ENCODE measurements around the gene PRRG1. TPM values are rescaled to one million over a fixed set of nuclear protein-coding genes. Genes with fewer than 3 reads are reported as not detected.

Gene PRRG1
- total and polyA plus RNA-seq, 2 of the 13 experiments (the other 11 are each of a cell fraction or from before 2014, with no cell fraction given), result 5.0 to 11.0 TPM

DNA sequence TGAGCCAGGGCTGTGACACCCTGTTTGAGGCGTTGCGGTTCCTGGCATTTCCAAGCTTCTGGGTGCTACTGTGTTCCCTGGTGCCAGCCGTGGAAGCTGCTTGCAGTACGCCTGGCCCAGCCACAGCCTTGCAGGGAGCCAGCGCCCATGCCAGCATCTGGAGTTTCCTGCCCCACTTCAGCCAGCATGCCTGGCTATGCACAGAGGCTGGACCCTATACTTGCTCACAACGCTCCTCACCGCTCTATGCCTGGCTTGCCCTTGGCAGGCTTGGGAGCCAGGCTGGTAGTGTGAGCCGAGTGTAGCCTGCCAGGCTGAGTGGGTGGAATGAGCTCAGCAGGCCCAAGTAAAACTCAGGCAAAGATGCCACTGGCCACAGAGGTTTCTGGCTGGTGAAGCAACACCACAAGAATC is 22.4 kb downstream of the PRRG1 start (continued):
- TF ChIP-seq, protein P1, sequence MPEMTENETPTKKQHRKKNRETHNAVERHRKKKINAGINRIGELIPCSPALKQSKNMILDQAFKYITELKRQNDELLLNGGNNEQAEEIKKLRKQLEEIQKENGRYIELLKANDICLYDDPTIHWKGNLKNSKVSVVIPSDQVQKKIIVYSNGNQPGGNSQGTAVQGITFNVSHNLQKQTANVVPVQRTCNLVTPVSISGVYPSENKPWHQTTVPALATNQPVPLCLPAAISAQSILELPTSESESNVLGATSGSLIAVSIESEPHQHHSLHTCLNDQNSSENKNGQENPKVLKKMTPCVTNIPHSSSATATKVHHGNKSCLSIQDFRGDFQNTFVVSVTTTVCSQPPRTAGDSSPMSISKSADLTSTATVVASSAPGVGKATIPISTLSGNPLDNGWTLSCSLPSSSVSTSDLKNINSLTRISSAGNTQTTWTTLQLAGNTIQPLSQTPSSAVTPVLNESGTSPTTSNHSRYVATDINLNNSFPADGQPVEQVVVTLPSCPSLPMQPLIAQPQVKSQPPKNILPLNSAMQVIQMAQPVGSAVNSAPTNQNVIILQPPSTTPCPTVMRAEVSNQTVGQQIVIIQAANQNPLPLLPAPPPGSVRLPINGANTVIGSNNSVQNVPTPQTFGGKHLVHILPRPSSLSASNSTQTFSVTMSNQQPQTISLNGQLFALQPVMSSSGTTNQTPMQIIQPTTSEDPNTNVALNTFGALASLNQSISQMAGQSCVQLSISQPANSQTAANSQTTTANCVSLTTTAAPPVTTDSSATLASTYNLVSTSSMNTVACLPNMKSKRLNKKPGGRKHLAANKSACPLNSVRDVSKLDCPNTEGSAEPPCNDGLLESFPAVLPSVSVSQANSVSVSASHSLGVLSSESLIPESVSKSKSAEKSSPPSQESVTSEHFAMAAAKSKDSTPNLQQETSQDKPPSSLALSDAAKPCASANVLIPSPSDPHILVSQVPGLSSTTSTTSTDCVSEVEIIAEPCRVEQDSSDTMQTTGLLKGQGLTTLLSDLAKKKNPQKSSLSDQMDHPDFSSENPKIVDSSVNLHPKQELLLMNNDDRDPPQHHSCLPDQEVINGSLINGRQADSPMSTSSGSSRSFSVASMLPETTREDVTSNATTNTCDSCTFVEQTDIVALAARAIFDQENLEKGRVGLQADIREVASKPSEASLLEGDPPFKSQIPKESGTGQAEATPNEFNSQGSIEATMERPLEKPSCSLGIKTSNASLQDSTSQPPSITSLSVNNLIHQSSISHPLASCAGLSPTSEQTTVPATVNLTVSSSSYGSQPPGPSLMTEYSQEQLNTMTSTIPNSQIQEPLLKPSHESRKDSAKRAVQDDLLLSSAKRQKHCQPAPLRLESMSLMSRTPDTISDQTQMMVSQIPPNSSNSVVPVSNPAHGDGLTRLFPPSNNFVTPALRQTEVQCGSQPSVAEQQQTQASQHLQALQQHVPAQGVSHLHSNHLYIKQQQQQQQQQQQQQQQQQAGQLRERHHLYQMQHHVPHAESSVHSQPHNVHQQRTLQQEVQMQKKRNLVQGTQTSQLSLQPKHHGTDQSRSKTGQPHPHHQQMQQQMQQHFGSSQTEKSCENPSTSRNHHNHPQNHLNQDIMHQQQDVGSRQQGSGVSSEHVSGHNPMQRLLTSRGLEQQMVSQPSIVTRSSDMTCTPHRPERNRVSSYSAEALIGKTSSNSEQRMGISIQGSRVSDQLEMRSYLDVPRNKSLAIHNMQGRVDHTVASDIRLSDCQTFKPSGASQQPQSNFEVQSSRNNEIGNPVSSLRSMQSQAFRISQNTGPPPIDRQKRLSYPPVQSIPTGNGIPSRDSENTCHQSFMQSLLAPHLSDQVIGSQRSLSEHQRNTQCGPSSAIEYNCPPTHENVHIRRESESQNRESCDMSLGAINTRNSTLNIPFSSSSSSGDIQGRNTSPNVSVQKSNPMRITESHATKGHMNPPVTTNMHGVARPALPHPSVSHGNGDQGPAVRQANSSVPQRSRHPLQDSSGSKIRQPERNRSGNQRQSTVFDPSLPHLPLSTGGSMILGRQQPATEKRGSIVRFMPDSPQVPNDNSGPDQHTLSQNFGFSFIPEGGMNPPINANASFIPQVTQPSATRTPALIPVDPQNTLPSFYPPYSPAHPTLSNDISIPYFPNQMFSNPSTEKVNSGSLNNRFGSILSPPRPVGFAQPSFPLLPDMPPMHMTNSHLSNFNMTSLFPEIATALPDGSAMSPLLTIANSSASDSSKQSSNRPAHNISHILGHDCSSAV (CRISPR knock-in tag; IDR thresholded peaks at IDR 0.05; ENCODE audit: borderline replicate concordance), result no peak

DNA sequence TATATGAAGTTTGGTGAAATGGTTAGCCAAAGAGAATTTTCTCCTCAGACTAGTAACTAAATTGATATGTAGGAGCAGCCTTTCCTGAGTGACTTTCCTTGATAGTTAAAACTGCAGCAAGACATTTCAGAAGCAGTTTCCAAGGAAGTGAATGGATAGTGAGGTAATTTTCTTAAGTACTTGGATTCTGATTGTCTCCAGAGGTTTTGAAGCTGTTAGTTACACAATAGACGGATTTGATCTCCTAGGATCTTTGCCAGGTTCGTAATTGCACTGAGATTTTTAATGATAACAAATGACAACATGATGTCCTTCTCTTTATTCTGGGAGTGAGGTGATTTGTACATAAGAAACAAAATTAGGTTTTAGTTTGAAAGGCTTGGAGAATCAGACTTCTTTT is 29.2 kb downstream of the PRRG1 start:
- ChIA-PET CTCF (ENCODE audit: low intra/inter-chr PET ratio, low total read pairs) (no interaction called here), POLR2A (no interaction called here)
- FAIRE-seq (no peak), DNase-seq (ENCODE audit: low spot score) (no peak), ATAC-seq (no peak)
- WGBS (ENCODE audit: low lambda C conversion rate), result 92% methylated on average over 2 of the region's 2 CpGs
- H3K4me2 ChIP-seq (ENCODE audit: low read depth, low read length), result no peak overlapping the region
- H3K9ac ChIP-seq (ENCODE audit: insufficient read depth, low read depth, low read length), result no peak overlapping the region
- no peaks in the 10 kb centered on the region for H3K36me3 ChIP-seq (replicated peaks in 1 of 2; ENCODE audit: control insufficient read depth in 1 of 2, insufficient read depth in 2 of 2, low read length in 2 of 2)
- no peaks in the 10 kb centered on the region for H4K20me1 ChIP-seq (ENCODE audit: insufficient read depth, low read length)
- no peaks in the 10 kb centered on the region for H3K9me3 ChIP-seq (ENCODE audit: low read length)
- BruUV-seq (replicated peaks), result no TSS peak
- H3K27me3 ChIP-seq (ENCODE audit: control insufficient read depth in 1 of 2, insufficient read depth in 2 of 2, low read length in 2 of 2), result no peaks in the 10 kb centered on the region
- no peak overlapping the region for H3K27ac ChIP-seq (ENCODE audit: extremely low read length, insufficient read depth, low read length)
- peaks cover 7% of the 10 kb centered on the region for H3K4me1 ChIP-seq (ENCODE audit: insufficient read depth, low read length)
- H3K4me3 ChIP-seq (replicated peaks in 1 of 3; ENCODE audit: insufficient read depth in 1 of 3, low read depth in 2 of 3, low read length in 3 of 3), result no peak overlapping the region
- no peak overlapping the region for H2AFZ ChIP-seq (ENCODE audit: low read length)
- H3K79me2 ChIP-seq (ENCODE audit: insufficient read depth, low read length), result peaks cover 23% of the 10 kb centered on the region
- in situ Hi-C loops (cut with HindIII; ENCODE audit: extremely low pct_ligation_motif_present, low pct_unique_long_range_greater_than_20kb), result no loop called here
- intact Hi-C loops (cut with micrococcal nuclease; ENCODE audit: unreplicated experiment), result no loop called here
- TF ChIP-seq MED8 (CRISPR knock-in tag; IDR thresholded peaks at IDR 0.05; ENCODE audit: insufficient replicate concordance) (no peak), TAF1 (CRISPR knock-in tag; IDR thresholded peaks at IDR 0.05) (no peak), GTF3A (CRISPR knock-in tag; conservative IDR thresholded peaks at IDR 0.05) (no peak), ZNF792 (CRISPR knock-in tag; IDR thresholded peaks at IDR 0.05) (no peak), ZBTB1 (CRISPR knock-in tag; IDR thresholded peaks at IDR 0.05; ENCODE audit: borderline replicate concordance) (no peak), NFRKB (IDR thresholded peaks at IDR 0.05) (no peak), ZNF577 (CRISPR knock-in tag; IDR thresholded peaks at IDR 0.05; ENCODE audit: borderline replicate concordance, low read depth) (no peak), KAT7 (CRISPR knock-in tag; IDR thresholded peaks at IDR 0.05; ENCODE audit: borderline replicate concordance) (no peak)
- TF ChIP-seq, protein P2, sequence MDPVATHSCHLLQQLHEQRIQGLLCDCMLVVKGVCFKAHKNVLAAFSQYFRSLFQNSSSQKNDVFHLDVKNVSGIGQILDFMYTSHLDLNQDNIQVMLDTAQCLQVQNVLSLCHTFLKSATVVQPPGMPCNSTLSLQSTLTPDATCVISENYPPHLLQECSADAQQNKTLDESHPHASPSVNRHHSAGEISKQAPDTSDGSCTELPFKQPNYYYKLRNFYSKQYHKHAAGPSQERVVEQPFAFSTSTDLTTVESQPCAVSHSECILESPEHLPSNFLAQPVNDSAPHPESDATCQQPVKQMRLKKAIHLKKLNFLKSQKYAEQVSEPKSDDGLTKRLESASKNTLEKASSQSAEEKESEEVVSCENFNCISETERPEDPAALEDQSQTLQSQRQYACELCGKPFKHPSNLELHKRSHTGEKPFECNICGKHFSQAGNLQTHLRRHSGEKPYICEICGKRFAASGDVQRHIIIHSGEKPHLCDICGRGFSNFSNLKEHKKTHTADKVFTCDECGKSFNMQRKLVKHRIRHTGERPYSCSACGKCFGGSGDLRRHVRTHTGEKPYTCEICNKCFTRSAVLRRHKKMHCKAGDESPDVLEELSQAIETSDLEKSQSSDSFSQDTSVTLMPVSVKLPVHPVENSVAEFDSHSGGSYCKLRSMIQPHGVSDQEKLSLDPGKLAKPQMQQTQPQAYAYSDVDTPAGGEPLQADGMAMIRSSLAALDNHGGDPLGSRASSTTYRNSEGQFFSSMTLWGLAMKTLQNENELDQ (CRISPR knock-in tag; IDR thresholded peaks at IDR 0.05; ENCODE audit: borderline replicate concordance), result no peak
- TF ChIP-seq, protein P3, sequence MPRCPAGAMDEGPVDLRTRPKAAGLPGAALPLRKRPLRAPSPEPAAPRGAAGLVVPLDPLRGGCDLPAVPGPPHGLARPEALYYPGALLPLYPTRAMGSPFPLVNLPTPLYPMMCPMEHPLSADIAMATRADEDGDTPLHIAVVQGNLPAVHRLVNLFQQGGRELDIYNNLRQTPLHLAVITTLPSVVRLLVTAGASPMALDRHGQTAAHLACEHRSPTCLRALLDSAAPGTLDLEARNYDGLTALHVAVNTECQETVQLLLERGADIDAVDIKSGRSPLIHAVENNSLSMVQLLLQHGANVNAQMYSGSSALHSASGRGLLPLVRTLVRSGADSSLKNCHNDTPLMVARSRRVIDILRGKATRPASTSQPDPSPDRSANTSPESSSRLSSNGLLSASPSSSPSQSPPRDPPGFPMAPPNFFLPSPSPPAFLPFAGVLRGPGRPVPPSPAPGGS (CRISPR knock-in tag; IDR thresholded peaks at IDR 0.05), result no peak
- TF ChIP-seq, protein P4, sequence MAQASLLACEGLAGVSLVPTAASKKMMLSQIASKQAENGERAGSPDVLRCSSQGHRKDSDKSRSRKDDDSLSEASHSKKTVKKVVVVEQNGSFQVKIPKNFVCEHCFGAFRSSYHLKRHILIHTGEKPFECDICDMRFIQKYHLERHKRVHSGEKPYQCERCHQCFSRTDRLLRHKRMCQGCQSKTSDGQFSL (CRISPR knock-in tag; IDR thresholded peaks at IDR 0.05), result no peak

Data from HepG2 (cell line).